ENCODE measurements around the gene ELOVL4.

Gene ELOVL4

DNA sequence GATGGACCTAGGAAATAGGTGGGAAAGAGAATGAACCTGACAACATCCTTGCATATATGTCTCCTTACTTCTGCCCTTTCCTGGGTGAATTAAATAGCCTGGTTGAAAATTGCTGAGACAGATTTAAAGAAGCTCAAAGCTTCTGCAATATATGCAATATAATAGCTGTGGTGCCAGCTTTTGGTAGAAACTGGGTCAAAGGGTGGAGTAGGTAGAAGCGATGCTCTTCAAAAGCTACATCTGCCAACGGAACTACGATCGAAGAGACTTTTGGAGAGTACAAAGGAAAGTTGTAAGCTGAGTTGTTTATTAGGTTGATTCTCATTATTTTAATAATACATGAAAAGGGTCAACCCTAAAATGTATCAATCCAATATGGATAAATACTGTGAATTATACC, 34.3 kb upstream of the ELOVL4 start:
- Histone ChIP-seq H3K4me2 (ENCODE audit: low read depth, low read length) (no peak overlapping the region), H3K4me1 (ENCODE audit: low read length) (no peaks in the 10 kb centered on the region), H3F3A (ENCODE audit: insufficient read depth, low read length) (no peaks in the 10 kb centered on the region), H3K79me2 (ENCODE audit: low read length) (no peaks in the 10 kb centered on the region), H3K9me3 (replicated peaks; ENCODE audit: insufficient read depth, low read length) (no peaks in the 10 kb centered on the region), H2AFZ (ENCODE audit: low read length) (no peak overlapping the region), H3K4me3 (ENCODE audit: low read length) (no peak overlapping the region), H3K9me2 (replicated peaks; ENCODE audit: insufficient read depth, low read length) (no peaks in the 10 kb centered on the region), H3K36me3 (replicated peaks; ENCODE audit: insufficient read depth, low read length) (no peaks in the 10 kb centered on the region), H3K27ac (ENCODE audit: low read length) (no peak overlapping the region), H3K9ac (ENCODE audit: low read length) (no peak overlapping the region), H3K27me3 (replicated peaks; ENCODE audit: insufficient read depth, low read length) (no peaks in the 10 kb centered on the region), H4K20me1 (ENCODE audit: insufficient read depth, low read length) (no peaks in the 10 kb centered on the region)
- TF ChIP-seq, protein P1, sequence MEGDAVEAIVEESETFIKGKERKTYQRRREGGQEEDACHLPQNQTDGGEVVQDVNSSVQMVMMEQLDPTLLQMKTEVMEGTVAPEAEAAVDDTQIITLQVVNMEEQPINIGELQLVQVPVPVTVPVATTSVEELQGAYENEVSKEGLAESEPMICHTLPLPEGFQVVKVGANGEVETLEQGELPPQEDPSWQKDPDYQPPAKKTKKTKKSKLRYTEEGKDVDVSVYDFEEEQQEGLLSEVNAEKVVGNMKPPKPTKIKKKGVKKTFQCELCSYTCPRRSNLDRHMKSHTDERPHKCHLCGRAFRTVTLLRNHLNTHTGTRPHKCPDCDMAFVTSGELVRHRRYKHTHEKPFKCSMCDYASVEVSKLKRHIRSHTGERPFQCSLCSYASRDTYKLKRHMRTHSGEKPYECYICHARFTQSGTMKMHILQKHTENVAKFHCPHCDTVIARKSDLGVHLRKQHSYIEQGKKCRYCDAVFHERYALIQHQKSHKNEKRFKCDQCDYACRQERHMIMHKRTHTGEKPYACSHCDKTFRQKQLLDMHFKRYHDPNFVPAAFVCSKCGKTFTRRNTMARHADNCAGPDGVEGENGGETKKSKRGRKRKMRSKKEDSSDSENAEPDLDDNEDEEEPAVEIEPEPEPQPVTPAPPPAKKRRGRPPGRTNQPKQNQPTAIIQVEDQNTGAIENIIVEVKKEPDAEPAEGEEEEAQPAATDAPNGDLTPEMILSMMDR (IDR thresholded peaks at IDR 0.05; ENCODE audit: low read length): no peak
- TF ChIP-seq EZH2 (optimal IDR thresholded peaks at IDR 0.05; ENCODE audit: low read depth, low read length) (no peak), EZH2phosphoT487 (IDR thresholded peaks at IDR 0.05; ENCODE audit: low read length) (no peak)
- no peak for DNase-seq

DNA sequence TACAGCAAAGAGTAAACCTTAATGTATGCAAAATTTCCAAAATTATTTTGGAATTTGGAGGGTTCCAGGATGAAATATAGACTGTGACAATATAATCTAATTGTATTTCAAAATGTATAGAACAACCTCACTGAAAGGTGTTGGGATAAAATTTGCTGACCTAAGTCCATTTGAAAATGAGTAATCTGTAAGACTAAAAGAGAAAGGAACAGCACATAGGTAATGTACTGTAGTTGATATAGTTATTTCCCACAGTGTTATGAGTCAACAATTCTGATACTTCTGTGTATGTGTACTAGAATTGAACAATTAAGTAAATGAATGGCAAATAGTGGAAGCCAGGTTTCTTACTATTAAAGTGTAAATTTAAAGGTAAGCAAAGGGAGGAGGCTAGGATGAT, 23.8 kb upstream of the ELOVL4 start:
- H3K4me3 ChIP-seq (ENCODE audit: low read length): no peak overlapping the region
- no peaks in the 10 kb centered on the region for H3K4me1 ChIP-seq (ENCODE audit: low read length)
- H3K27me3 ChIP-seq (replicated peaks; ENCODE audit: insufficient read depth, low read length): no peaks in the 10 kb centered on the region
- no peaks in the 10 kb centered on the region for H3K9me2 ChIP-seq (replicated peaks; ENCODE audit: insufficient read depth, low read length)
- no peak overlapping the region for H3K27ac ChIP-seq (ENCODE audit: low read length)
- H3K79me2 ChIP-seq (ENCODE audit: low read length): no peaks in the 10 kb centered on the region
- H4K20me1 ChIP-seq (ENCODE audit: insufficient read depth, low read length): no peaks in the 10 kb centered on the region
- H3F3A ChIP-seq (ENCODE audit: insufficient read depth, low read length): no peaks in the 10 kb centered on the region
- no peak for DNase-seq
- no peak overlapping the region for H3K4me2 ChIP-seq (ENCODE audit: low read depth, low read length)
- TF ChIP-seq, protein P1 (IDR thresholded peaks at IDR 0.05; ENCODE audit: low read length): no peak
- TF ChIP-seq EZH2 (optimal IDR thresholded peaks at IDR 0.05; ENCODE audit: low read depth, low read length): no peak
- TF ChIP-seq EZH2phosphoT487 (IDR thresholded peaks at IDR 0.05; ENCODE audit: low read length): no peak
- no peak overlapping the region for H2AFZ ChIP-seq (ENCODE audit: low read length)
- no peak overlapping the region for H3K9ac ChIP-seq (ENCODE audit: low read length)
- H3K36me3 ChIP-seq (replicated peaks; ENCODE audit: insufficient read depth, low read length): no peaks in the 10 kb centered on the region
- no peaks in the 10 kb centered on the region for H3K9me3 ChIP-seq (replicated peaks; ENCODE audit: insufficient read depth, low read length)

DNA sequence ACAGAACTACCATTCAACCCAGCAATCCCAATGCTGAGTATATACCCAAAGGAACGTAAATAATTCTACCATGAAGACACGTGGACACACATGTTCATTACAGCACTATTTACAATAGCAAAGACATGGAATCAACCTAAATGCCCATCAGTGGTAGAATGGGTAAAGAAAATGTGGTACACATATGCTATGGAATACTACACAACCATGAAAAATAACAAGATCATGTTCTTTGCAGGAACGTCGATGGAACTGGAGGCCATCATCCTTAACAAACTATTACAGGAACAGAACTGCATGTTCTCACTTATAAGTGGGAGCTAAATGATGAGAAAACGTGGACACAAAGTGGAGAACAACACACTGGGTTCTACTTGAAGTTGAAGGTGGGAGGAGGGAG, 22.4 kb upstream of the ELOVL4 start:
- H3K9ac ChIP-seq (ENCODE audit: low read length): no peak overlapping the region
- no peaks in the 10 kb centered on the region for H3K9me2 ChIP-seq (replicated peaks; ENCODE audit: insufficient read depth, low read length)
- TF ChIP-seq EZH2 (optimal IDR thresholded peaks at IDR 0.05; ENCODE audit: low read depth, low read length): no peak
- TF ChIP-seq EZH2phosphoT487 (IDR thresholded peaks at IDR 0.05; ENCODE audit: low read length): no peak
- TF ChIP-seq, protein P1 (IDR thresholded peaks at IDR 0.05; ENCODE audit: low read length): no peak
- H3K4me3 ChIP-seq (ENCODE audit: low read length): no peak overlapping the region
- H3K4me1 ChIP-seq (ENCODE audit: low read length): no peaks in the 10 kb centered on the region
- no peak overlapping the region for H2AFZ ChIP-seq (ENCODE audit: low read length)
- H3K9me3 ChIP-seq (replicated peaks; ENCODE audit: insufficient read depth, low read length): no peaks in the 10 kb centered on the region
- no peaks in the 10 kb centered on the region for H3K27me3 ChIP-seq (replicated peaks; ENCODE audit: insufficient read depth, low read length)
- DNase-seq: no peak
- H3K79me2 ChIP-seq (ENCODE audit: low read length): no peaks in the 10 kb centered on the region
- H4K20me1 ChIP-seq (ENCODE audit: insufficient read depth, low read length): no peaks in the 10 kb centered on the region
- no peaks in the 10 kb centered on the region for H3F3A ChIP-seq (ENCODE audit: insufficient read depth, low read length)
- H3K27ac ChIP-seq (ENCODE audit: low read length): no peak overlapping the region
- no peak overlapping the region for H3K4me2 ChIP-seq (ENCODE audit: low read depth, low read length)
- no peaks in the 10 kb centered on the region for H3K36me3 ChIP-seq (replicated peaks; ENCODE audit: insufficient read depth, low read length)
